K562 (cell line): ENCODE data around the gene DAPK2. TPM values are rescaled to one million over a fixed set of nuclear protein-coding genes. Genes with fewer than 3 reads are reported as not detected.
A peak's percentile ranks its signal among the peaks of the same experiment; 100 is the strongest.

ENCODE experiments used
- ATAC-seq: fragments of 200-7000 bp; cut with Tn5 transposase; 3 replicates; pipeline ENCODE4 v1.9.1; 2020; ENCODE audit warnings: moderate library complexity
- BruUV-seq: library from RNA; stranded (reverse); fragments of 400-500 nt; replicated peaks from 2 replicates; lab custom pipeline; 2021; lab: Mats Ljungman, UMichigan
- CTCF ChIA-PET: fragments of 300-600 bp; formaldehyde crosslinking; extraction: SDS; loops from one replicate; lab custom pipeline; 2021; ENCODE audit warnings: low intra/inter-chr PET ratio; lab: Yijun Ruan, JAX
- POLR2A ChIA-PET: fragments of 300-600, 350-650 bp; sonication (Branson Sonifier 250); formaldehyde crosslinking; extraction: SDS; loops from one replicate; lab custom pipeline; 2021; ENCODE audit warnings: antibody characterized with exemption, inconsistent platforms; lab: Yijun Ruan, JAX
- DNase-seq, 4 experiments: peaks; one replicate each; pipeline versions ENCODE4 v3.0.0 to v3.0.0-alpha.2; 2011 to 2018; ENCODE audit warnings: low spot score in 3 of 4, mixed read lengths in 3 of 4; ENCODE audit errors: extremely low read depth in 1 of 4
- FAIRE-seq: peaks from 2 replicates; lab custom pipeline; 2011; peaks lifted over from hg19 to GRCh38; lab: Jason Lieb, UNC
- H2AFZ ChIP-seq: 2 replicates; pipeline ENCODE4 v1.6.0; 2011; ENCODE audit warnings: low read depth, low read length, control low read depth, inconsistent platforms
- H3K27ac ChIP-seq: fragments of 200-600 bp; 3 replicates; pipeline ENCODE4 v1.8.0; 2011; ENCODE audit warnings: low read depth, mild to moderate bottlenecking, control low read depth, inconsistent platforms, low read length, moderate library complexity, mixed read lengths; ENCODE audit errors: extremely low read depth
- H3K27me3 ChIP-seq, 2 experiments: fragments of 300-600 bp in 1 of 2; 2 replicates in 1 of 2; 3 replicates in 1 of 2; pipeline versions ENCODE4 v1.6.0 to v1.8.0; 2011; ENCODE audit warnings: inconsistent platforms in 2 of 2, low read length in 2 of 2, mild to moderate bottlenecking in 1 of 2, mixed read lengths in 1 of 2, moderate library complexity in 1 of 2; ENCODE audit not compliant: control insufficient read depth in 2 of 2, insufficient read depth in 2 of 2
- H3K36me3 ChIP-seq: fragments of 300-600 bp; 3 replicates; pipeline ENCODE4 v1.8.0; 2011; ENCODE audit warnings: mild to moderate bottlenecking, low read length, inconsistent platforms; ENCODE audit not compliant: control insufficient read depth, insufficient read depth
- H3K4me1 ChIP-seq, 2 experiments: fragments of 200-600 bp in 1 of 2; replicated peaks in 1 of 2; 2 replicates in 1 of 2; 3 replicates in 1 of 2; pipeline versions ENCODE4 v1.5.1 to v1.8.0; 2011; ENCODE audit warnings: inconsistent platforms in 2 of 2, low read length in 2 of 2, mild to moderate bottlenecking in 1 of 2, mixed read lengths in 1 of 2, moderate library complexity in 1 of 2; ENCODE audit not compliant: control insufficient read depth in 2 of 2, insufficient read depth in 2 of 2
- H3K4me2 ChIP-seq: 2 replicates; pipeline ENCODE4 v1.6.1; 2011; ENCODE audit warnings: low read length, control low read depth, inconsistent platforms, mixed read lengths; ENCODE audit not compliant: insufficient read depth
- H3K4me3 ChIP-seq: fragments of 200-600 bp; sonication (generic), shearing (Covaris generic); 2 replicates; pipeline ENCODE4 v1.5.1; 2016; ENCODE audit warnings: control low read depth, inconsistent platforms
- H3K79me2 ChIP-seq: fragments of 200-600 bp; 3 replicates; pipeline ENCODE4 v1.8.0; 2011; ENCODE audit warnings: low read length, inconsistent platforms; ENCODE audit not compliant: control insufficient read depth, insufficient read depth
- H3K9ac ChIP-seq, 2 experiments: 2 replicates each; pipeline versions ENCODE4 v1.6.0 to v1.6.1; 2011; ENCODE audit warnings: low read depth in 2 of 2, low read length in 2 of 2, control low read depth in 1 of 2, inconsistent platforms in 1 of 2, mild to moderate bottlenecking in 1 of 2, mixed read lengths in 1 of 2; ENCODE audit not compliant: insufficient read depth in 1 of 2
- H3K9me1 ChIP-seq: one replicate; pipeline ENCODE4 v1.6.0; 2011; ENCODE audit warnings: inconsistent platforms, mild to moderate bottlenecking, low read length, moderate library complexity; ENCODE audit not compliant: control insufficient read depth, insufficient read depth
- H3K9me3 ChIP-seq: replicated peaks from 2 replicates; pipeline ENCODE4 v1.5.1; 2011; ENCODE audit warnings: low read depth, low read length, inconsistent platforms; ENCODE audit not compliant: control insufficient read depth, insufficient read depth
- H4K20me1 ChIP-seq: replicated peaks from 2 replicates; pipeline ENCODE4 v1.6.1; 2011; ENCODE audit warnings: low read length, inconsistent platforms, mixed read lengths; ENCODE audit not compliant: control insufficient read depth, insufficient read depth
- BRD4 ChIP-seq: fragments of 200-600 bp; sonication (generic); IDR thresholded peaks from 2 replicates; pipeline ENCODE4 v1.6.1; 2017; ENCODE audit warnings: inconsistent platforms
- EHMT2 ChIP-seq: fragments of 450-650 bp; IDR thresholded peaks from 2 replicates; pipeline ENCODE4 v1.6.1; 2018; ENCODE audit warnings: antibody characterized with exemption
- GABPA ChIP-seq: fragments of 200-800 bp; sonication (Bioruptor generic); conservative IDR thresholded peaks from 2 replicates; pipeline ENCODE4 v1.6.1; 2016; ENCODE audit warnings: low read depth, missing genetic modification characterization, missing compliant biosample characterization
- GABPB2 ChIP-seq: fragments of 250-450 bp; sonication (Bioruptor Pico); conservative IDR thresholded peaks from 2 replicates; pipeline ENCODE4 v1.5.1; 2021; ENCODE audit warnings: mild to moderate bottlenecking
- NR4A1 ChIP-seq, 2 experiments: fragments of 250-450 bp in 1 of 2; fragments of 450-650 bp in 1 of 2; sonication (Bioruptor Pico) in 1 of 2; IDR thresholded peaks; 2 replicates each; pipeline versions ENCODE4 v1.4.0 to v1.6.1; 2016 to 2020; ENCODE audit warnings: mild to moderate bottlenecking in 2 of 2, missing compliant biosample characterization in 1 of 2, missing genetic modification characterization in 1 of 2, moderate library complexity in 1 of 2
- PHF21A ChIP-seq: fragments of 450-650 bp; IDR thresholded peaks from 2 replicates; pipeline ENCODE4 v1.6.1; 2017; ENCODE audit warnings: low read depth, borderline replicate concordance
- SRF ChIP-seq, 2 experiments: fragments of 250-450, 450-650 bp in 1 of 2; sonication (Bioruptor Pico) in 1 of 2; sonication (generic) in 1 of 2; formaldehyde crosslinking; IDR thresholded peaks; 2 replicates each; pipeline versions ENCODE4 v1.5.0 to v1.5.1; 2020 to 2022; ENCODE audit warnings: mild to moderate bottlenecking in 1 of 2, missing genetic modification reagents in 1 of 2
- TCFL5 ChIP-seq: fragments of 250-450 bp; sonication (Bioruptor Pico); conservative IDR thresholded peaks from 2 replicates; pipeline ENCODE4 v1.6.1; 2021; ENCODE audit warnings: mild to moderate bottlenecking, moderate library complexity, matching md5 sums
- TEAD1 ChIP-seq, 2 experiments: fragments of 450-650 bp in 1 of 2; sonication (generic) in 1 of 2; formaldehyde crosslinking; IDR thresholded peaks; 2 replicates each; pipeline versions ENCODE4 v1.4.0 to v1.8.0; 2020 to 2022; ENCODE audit warnings: mild to moderate bottlenecking in 2 of 2, missing genetic modification reagents in 1 of 2
- ZFX ChIP-seq: sonication (generic); formaldehyde crosslinking; IDR thresholded peaks from 2 replicates; pipeline ENCODE4 v1.8.0; 2022; ENCODE audit warnings: mild to moderate bottlenecking, missing genetic modification reagents, moderate library complexity
- ZNF76 ChIP-seq: fragments of 250-450 bp; sonication (Bioruptor Pico); IDR thresholded peaks from 2 replicates; pipeline ENCODE4 v1.4.0; 2020; ENCODE audit warnings: mild to moderate bottlenecking, moderate library complexity, borderline replicate concordance
- ZNF766 ChIP-seq: fragments of 200-800 bp; sonication (Bioruptor generic); conservative IDR thresholded peaks from 2 replicates; pipeline ENCODE4 v1.6.1; 2016; ENCODE audit warnings: missing genetic modification characterization, missing compliant biosample characterization
- WGBS: fragments of 100-300 bp; shearing (Covaris generic); methylation state at CpG from one replicate; pipeline ENCODE4 v1.1.6; 2016; ENCODE audit warnings: low coverage, mixed read lengths; ENCODE audit not compliant: insufficient coverage; ENCODE audit errors: missing lambda C conversion rate; 5-methylcytosine and 5-hydroxymethylcytosine counted together
- in situ Hi-C: fragments of 300-500 bp; cut with MboI; formaldehyde crosslinking; loops from 4 replicates; pipeline ENCODE4 v1.15.0; 2018; ENCODE audit warnings: inconsistent platforms, mixed read lengths
- intact Hi-C: fragments of 100-400 bp; cut with micrococcal nuclease; formaldehyde crosslinking; loops from 2 replicates; pipeline ENCODE4 v1.14.2; 2022
- polyA plus RNA-seq, 8 experiments: library from polyadenylated mRNA; depleted of rRNA in 4 of 8; stranded (reverse) in 5 of 8; unstranded in 3 of 8; fragments of >200 nt; fragmentation: Nextera tagmentation in 2 of 8; fragmentation: Illumina TruSeq in 1 of 8; extraction: Ambion mirVana in 2 of 8; extraction: Trizol in 1 of 8; gene quantifications; 2 replicates each; pipeline versions ENCODE4 v1.2.1 to v1.2.3, GENCODE V29; 2011 to 2014; ENCODE audit warnings: inconsistent platforms in 1 of 8, missing spikeins in 1 of 8
- total RNA-seq, 7 experiments: library from RNA; depleted of rRNA in 6 of 7; stranded (reverse); fragments of >200 nt in 6 of 7; fragmentation: Illumina TruSeq in 2 of 7; extraction: Trizol in 2 of 7; gene quantifications; 2 replicates each; pipeline versions ENCODE4 v1.2.1 to v1.2.3, GENCODE V29; 2011 to 2021; ENCODE audit warnings: low replicate concordance in 1 of 7
- TF ChIP-seq, protein P1 (sequence below), 2 experiments: fragments of 200-800 bp in 1 of 2; sonication (Bioruptor generic) in 1 of 2; sonication (generic) in 1 of 2; formaldehyde crosslinking in 1 of 2; IDR thresholded peaks in 1 of 2; conservative IDR thresholded peaks in 1 of 2; 2 replicates each; pipeline versions ENCODE4 v1.5.0 to v1.6.1; 2016 to 2020; ENCODE audit warnings: missing compliant biosample characterization in 1 of 2, missing genetic modification characterization in 1 of 2, missing genetic modification reagents in 1 of 2

DAPK2 gene
- total and polyA plus RNA-seq, 9 of the 15 experiments (the other 6 are each of a cell fraction or from before 2014, with no cell fraction given) = 0.14 to 5.2 (median 2.2) TPM

DNA sequence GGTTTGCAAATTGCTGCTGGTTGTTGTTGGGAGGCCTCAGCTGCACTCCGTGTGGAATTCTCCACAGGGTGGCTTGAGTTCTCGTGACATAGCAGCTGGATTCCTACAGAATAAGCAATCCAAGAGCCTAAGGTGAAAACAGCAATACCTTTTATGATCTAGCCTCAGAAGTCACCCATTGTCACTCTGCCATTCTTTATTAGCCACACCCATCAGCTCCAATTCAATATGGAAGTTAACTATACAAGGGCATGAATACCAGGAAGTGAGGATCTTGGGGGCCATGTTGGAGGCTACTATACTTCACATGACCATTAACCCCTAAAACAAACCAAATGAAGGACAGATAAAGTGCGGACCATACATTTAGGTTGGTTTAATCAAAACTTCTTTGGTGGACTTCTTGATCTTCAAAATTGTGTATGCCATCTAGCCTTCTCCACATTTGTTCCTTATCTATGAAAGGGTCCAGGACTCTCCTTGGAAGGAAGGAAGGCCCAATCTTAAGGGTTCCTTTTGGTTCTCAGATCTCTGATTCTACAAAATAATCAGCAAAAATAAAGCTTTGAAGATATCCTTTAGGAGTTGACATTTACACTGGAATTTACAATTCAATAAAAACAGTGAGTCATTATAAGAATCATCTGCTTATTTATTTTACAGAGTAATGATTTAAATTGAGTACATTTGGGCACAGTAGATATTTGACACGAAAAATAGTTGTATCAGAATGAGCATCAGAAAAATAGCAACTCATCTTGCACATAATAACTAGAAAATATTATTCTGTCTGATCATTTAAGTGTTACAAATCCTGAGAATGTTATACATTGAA, 25.9 kb upstream of the DAPK2 start:
- H3K4me1 ChIP-seq = peaks cover 3 to 29% of the 10 kb centered on the region in 2 experiments; a peak in 4 of 5 replicates
- no peaks in the 10 kb centered on the region for H3K9me1 ChIP-seq
- H3K4me2 ChIP-seq = 0 out of 2 replicates have a peak overlapping the region, but pooled peaks have one; percentile 10
- intact Hi-C loops = no loop called here
- H4K20me1 ChIP-seq = peaks cover 5% of the 10 kb centered on the region; the same call in 1 of the 2 replicates
- ChIA-PET CTCF (no interaction called here), POLR2A (interaction anchor here (1.0 to 2.3 kb wide), 6 partner anchors 9 to 474 kb away, joined by 3 to 11 read pairs (median 6); partner anchors contain the start of gene CIAO2A)
- DNase-seq (peak in 1 of 4 experiments; percentile 3), FAIRE-seq (no peak), ATAC-seq (no peak)
- no peak overlapping the region for H3K4me3 ChIP-seq
- no peaks in the 10 kb centered on the region for H3K27me3 ChIP-seq
- no peaks in the 10 kb centered on the region for H3K9me3 ChIP-seq
- 80% methylated on average over 4 of the region's 4 CpGs for WGBS
- in situ Hi-C loops = loop anchor here (25.0 kb wide), 2 partner anchors 610 to 785 kb away; partner anchors contain the start of gene APH1B
- H2AFZ ChIP-seq = no peak overlapping the region
- BruUV-seq = no TSS peak
- 0 out of 4 replicates have a peak overlapping the region, but pooled peaks of 1 of the 2 experiments have one; percentile 10 for H3K9ac ChIP-seq
- peak overlapping the region; percentile 66; the same call in 2 of the 3 replicates for H3K27ac ChIP-seq
- peaks cover 58% of the 10 kb centered on the region for H3K36me3 ChIP-seq
- H3K79me2 ChIP-seq = peaks cover 8% of the 10 kb centered on the region; the same call in 2 of the 3 replicates
- peak; percentile 78 to 87 for TF ChIP-seq SRF (CRISPR knock-in tag; IDR thresholded peaks at IDR 0.05)
- no peak; a peak in 1 of 4 replicates for TF ChIP-seq TEAD1 (CRISPR knock-in tag; IDR thresholded peaks at IDR 0.05)
- TF ChIP-seq ZFX (CRISPR knock-in tag) = no peak
- peak; percentile 40; the same call in 1 of the 2 replicates for TF ChIP-seq GABPA (tag)
- TF ChIP-seq BRD4 = 0 out of 2 replicates have a peak, but pooled peaks have one; percentile 42
- TF ChIP-seq, protein P1, sequence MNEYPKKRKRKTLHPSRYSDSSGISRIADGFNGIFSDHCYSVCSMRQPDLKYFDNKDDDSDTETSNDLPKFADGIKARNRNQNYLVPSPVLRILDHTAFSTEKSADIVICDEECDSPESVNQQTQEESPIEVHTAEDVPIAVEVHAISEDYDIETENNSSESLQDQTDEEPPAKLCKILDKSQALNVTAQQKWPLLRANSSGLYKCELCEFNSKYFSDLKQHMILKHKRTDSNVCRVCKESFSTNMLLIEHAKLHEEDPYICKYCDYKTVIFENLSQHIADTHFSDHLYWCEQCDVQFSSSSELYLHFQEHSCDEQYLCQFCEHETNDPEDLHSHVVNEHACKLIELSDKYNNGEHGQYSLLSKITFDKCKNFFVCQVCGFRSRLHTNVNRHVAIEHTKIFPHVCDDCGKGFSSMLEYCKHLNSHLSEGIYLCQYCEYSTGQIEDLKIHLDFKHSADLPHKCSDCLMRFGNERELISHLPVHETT (CRISPR knock-in tag; conservative IDR thresholded peaks at IDR 0.05 in 1 of 2, IDR thresholded peaks at IDR 0.05 in 1 of 2) = peak in 1 of 2 experiments; percentile 56; a peak in 2 of 4 replicates
- TF ChIP-seq ZNF766 (CRISPR knock-in tag) = peak; percentile 88; the same call in 1 of the 2 replicates
- TF ChIP-seq NR4A1 (CRISPR knock-in tag; IDR thresholded peaks at IDR 0.05) = no peak
- peak; percentile 61; the same call in 1 of the 2 replicates for TF ChIP-seq NR4A1 (tag; IDR thresholded peaks at IDR 0.05)
- 0 out of 2 replicates have a peak, but pooled peaks have one; percentile 5 for TF ChIP-seq ZNF76 (CRISPR knock-in tag)
- TF ChIP-seq PHF21A = no peak
- TF ChIP-seq EHMT2 = no peak
- TF ChIP-seq TCFL5 (CRISPR knock-in tag) = no peak
- no peak for TF ChIP-seq GABPB2 (CRISPR knock-in tag)
